ENCODE measurements around the gene SELL.
"Not testable (repeated sequence)": the region's sequence is repeated elsewhere in the genome, so short reads cannot be mapped to it uniquely, and the experiment has no call there.

Gene SELL

GRCh38 chr1:169711469-169712308, at the start of gene SELL:
Gene SELL (minus strand): TSS chr1:169711620. CDS start chr1:169711498, 122 bp downstream.
- DNase-seq, result peak; percentile 86
- in situ Hi-C loops (cut with MboI; ENCODE audit: low pct_unique_long_range_greater_than_20kb, low sequenced_read_pairs), result no loop called here

- no peak for DNase-seq
- in situ Hi-C loops (cut with MboI; ENCODE audit: low pct_unique_long_range_greater_than_20kb, low sequenced_read_pairs), result no loop called here
Observed at GRCh38 chr1:169759038-169759437, 47.6 kb upstream of the SELL start.

DNA sequence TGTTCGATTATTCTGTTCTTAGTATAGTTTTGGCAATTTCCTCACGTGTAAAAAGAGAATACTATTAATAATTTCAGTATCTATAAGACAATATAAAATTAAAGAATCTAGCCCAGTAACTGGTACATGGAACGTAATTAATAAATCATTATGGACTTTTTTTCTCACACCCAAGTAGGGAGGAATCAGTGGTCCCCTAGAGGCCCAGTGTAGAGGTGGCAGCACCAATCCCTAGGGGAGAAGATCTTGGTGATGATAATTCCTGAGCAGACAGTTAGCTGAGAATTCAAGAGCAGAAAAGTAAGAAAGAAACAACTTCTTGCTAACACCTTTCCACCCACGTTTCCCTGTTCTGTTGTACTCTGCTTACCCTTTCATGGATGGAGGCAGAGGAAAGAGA, 42.1 kb upstream of the SELL start:
- in situ Hi-C loops (cut with MboI; ENCODE audit: low pct_unique_long_range_greater_than_20kb, low sequenced_read_pairs), result no loop called here
- DNase-seq, result no peak

DNA sequence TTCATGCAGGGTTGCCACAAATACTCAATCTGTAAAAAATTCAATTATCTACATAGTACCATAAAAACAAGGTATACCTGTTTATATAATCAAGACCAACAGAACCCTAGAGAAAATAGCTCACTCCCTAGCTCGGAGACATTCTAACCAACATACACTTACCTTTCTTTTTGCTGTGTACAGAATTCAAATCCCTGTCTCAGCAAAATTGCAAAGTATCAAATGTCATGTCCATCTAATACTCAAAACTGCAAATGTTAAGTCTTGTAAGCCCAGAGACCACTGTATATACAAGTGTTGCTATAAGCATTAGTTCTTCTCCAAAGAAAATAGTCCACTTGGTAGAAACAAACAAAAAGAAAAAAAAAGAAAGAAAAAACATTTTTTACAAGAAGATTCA, 38.6 kb upstream of the SELL start:
- no peak for DNase-seq
- in situ Hi-C loops (cut with MboI; ENCODE audit: low pct_unique_long_range_greater_than_20kb, low sequenced_read_pairs), result no loop called here

DNA sequence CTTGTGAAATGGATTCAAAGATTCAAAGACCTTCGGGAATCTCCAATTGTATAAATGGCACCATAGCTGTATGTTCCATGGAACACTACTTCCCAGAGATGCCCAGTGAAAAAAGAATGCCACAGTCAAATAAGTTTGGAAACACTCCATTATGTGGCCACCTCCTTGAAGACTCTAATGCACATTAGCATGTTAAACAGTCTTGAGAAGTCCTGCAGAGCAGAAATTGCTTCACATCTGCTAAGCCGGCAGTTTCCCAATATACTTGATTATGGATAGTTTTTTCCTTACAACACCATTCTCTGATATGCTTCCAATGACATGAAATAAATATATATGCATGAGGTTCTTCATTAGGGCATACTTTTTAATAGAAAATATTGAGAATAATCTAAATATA, 35.1 kb upstream of the SELL start:
- in situ Hi-C loops (cut with MboI; ENCODE audit: low pct_unique_long_range_greater_than_20kb, low sequenced_read_pairs), result no loop called here
- no peak for DNase-seq

DNA sequence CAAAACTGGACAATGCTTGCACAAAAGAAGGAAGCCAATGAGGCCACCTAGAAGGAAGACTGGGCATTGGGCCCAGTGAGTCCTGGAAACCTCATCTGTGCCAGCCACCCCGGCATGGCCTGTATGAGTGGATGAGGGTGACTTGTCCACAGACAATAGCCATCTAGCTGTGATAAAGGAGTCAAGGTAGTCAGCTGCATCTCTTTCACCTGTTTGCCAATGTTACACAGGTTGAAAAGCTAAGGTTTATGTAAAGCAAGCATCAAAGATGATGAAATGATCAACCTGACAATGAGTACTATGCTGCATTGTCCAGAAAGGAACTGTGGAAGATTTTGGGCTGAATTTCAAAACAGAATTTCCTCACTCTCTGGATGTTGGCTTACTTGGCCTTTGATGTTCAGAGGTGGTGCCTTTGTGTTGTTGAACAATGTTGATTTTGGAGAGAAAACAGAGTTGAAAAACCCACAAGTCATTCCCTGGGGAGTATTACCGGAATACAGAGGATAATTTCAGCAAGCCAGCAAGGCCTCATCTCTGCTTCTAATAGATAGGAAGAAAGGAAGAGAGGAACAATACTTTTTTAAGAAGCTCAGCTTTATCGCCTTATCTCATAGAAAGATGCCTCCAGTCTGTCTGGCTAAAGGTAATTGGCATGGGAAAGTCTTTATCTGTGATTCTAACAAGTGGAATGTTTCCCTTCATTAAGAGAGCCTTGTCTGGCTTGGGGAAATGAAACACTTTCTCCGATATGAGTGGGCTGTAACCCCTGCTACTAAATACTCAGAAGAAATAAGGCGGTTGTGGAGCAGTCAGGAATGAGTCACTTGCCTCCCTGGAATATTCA, 33.8 kb upstream of the SELL start:
- in situ Hi-C loops (cut with MboI; ENCODE audit: low pct_unique_long_range_greater_than_20kb, low sequenced_read_pairs), result no loop called here
- no peak for DNase-seq

- in situ Hi-C loops (cut with MboI; ENCODE audit: low pct_unique_long_range_greater_than_20kb, low sequenced_read_pairs), result no loop called here
- DNase-seq, result no peak
Observed at GRCh38 chr1:169741666-169742394, 30.4 kb upstream of the SELL start.

- DNase-seq, result no peak
- in situ Hi-C loops (cut with MboI; ENCODE audit: low pct_unique_long_range_greater_than_20kb, low sequenced_read_pairs), result no loop called here
Observed at GRCh38 chr1:169739980-169740379, 28.6 kb upstream of the SELL start.

DNA sequence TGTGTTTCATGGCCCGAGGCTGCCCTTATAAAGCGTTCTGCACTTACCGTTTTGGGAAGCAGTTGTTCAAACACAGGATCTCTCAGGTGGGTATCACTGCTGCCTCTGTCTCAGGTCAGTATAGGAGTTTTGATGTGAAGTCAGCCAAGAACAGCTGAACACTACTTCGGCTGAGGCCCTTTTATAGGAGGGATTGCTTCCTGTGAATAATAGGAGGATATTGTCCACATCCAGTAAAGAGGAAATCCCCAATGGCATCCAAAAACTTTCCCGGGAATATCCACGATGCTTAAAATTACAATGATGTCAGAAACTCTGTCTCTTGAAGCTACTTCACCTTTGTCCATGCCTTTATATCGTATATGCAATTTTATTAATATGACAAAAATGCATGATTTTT, 22.5 kb upstream of the SELL start, which contains the start of gene SELE:
Gene SELE, minus strand, starts transcription at position 156 of the 400 bp plus-strand sequence. CDS start 467 bp downstream, outside the sequence.
- in situ Hi-C loops (cut with MboI; ENCODE audit: low pct_unique_long_range_greater_than_20kb, low sequenced_read_pairs), result no loop called here
- DNase-seq, result no peak

GRCh38 chr1:169731446-169731845, 20.0 kb upstream of the SELL start:
- in situ Hi-C loops (cut with MboI; ENCODE audit: low pct_unique_long_range_greater_than_20kb, low sequenced_read_pairs), result no loop called here
- no peak for DNase-seq

GRCh38 chr1:169729991-169730390, 18.6 kb upstream of the SELL start:
- in situ Hi-C loops (cut with MboI; ENCODE audit: low pct_unique_long_range_greater_than_20kb, low sequenced_read_pairs), result no loop called here
- DNase-seq, result no peak

GRCh38 chr1:169727307-169727706, 15.9 kb upstream of the SELL start:
- DNase-seq, result no peak
- in situ Hi-C loops (cut with MboI; ENCODE audit: low pct_unique_long_range_greater_than_20kb, low sequenced_read_pairs), result no loop called here

DNA sequence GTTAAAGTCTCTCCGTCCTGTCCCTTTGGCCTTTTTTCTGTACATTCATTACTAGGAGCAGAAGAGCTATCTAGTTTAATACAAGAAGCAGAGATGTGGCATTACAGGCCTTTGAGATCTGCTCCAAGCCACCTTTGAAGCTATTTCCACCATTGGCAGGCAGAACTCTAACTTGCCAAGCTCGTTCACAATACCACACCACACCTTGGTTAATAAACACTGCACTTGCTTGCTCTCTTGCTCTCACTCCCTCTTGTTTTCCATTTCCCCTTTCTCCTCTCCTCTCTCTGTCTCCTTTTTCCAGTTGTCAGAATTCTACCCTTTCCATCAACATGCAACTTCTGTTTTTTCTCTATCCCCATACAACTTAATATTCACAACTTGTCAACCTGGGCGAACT, 15.4 kb upstream of the SELL start:
- DNase-seq, result no peak
- in situ Hi-C loops (cut with MboI; ENCODE audit: low pct_unique_long_range_greater_than_20kb, low sequenced_read_pairs), result no loop called here

- in situ Hi-C loops (cut with MboI; ENCODE audit: low pct_unique_long_range_greater_than_20kb, low sequenced_read_pairs), result no loop called here
- no peak for DNase-seq
Observed at GRCh38 chr1:169725930-169726329, 14.5 kb upstream of the SELL start.

DNA sequence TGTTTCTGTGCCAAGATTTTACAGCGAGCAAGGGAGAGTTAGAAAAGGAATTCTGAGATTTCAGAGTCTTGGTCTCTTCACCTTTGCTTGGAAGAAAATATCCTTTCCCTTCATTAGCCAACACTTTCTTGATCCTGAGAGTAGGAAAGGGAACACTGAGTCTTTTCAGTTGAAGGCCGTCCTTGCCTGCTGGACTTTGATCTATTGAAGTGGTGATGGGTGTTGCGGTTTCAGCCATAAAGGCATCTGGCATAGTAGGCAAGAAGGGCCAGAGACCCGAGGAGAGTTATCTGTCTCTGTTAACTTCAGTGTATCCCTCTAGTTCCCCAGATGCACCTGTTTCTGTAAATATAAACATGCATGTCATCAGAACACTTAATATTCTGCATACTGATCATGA, 12.7 kb upstream of the SELL start:
- DNase-seq, result no peak
- in situ Hi-C loops (cut with MboI; ENCODE audit: low pct_unique_long_range_greater_than_20kb, low sequenced_read_pairs), result no loop called here

GRCh38 chr1:169723763-169724162, 12.3 kb upstream of the SELL start:
- in situ Hi-C loops (cut with MboI; ENCODE audit: low pct_unique_long_range_greater_than_20kb, low sequenced_read_pairs), result no loop called here
- no peak for DNase-seq

DNA sequence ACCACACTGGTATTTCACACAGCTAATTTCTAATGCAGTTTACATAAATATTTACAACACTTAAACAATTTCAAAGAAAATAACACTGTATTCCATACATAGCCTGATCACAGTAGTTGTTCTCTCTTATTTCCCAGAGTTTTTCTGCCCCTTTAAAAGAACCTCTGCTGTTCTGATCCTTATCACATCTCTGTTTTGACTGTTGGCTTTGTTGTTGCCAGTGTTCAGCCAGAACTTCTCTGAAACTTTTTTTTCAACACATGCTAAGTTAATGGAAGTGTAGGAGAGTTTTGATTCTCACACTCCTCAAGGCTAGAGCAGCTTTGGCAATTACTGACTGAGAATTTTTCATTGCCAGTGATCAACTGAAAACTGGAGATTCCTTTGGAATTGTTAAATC, 11.4 kb upstream of the SELL start:
- DNase-seq, result no peak
- in situ Hi-C loops (cut with MboI; ENCODE audit: low pct_unique_long_range_greater_than_20kb, low sequenced_read_pairs), result no loop called here

DNA sequence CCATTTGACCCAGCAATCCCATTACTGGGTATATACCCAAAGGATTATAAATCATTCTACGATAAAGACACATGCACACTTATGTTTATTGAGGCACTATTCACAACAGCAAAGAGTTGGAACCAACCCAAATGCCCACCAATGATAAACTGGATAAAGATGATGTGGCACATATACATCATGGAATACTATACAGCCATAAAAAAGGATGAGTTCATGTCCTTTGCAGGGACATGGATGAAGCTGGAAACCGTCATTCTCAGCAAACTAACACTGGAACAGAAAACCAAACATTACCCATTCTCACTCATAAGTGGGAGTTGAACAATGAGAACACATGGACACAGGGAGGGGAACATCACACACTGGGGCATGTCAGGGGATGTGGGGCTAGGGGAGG, 3.7 kb upstream of the SELL start:
- in situ Hi-C loops (cut with MboI; ENCODE audit: low pct_unique_long_range_greater_than_20kb, low sequenced_read_pairs); DNase-seq: not testable (repeated sequence)

DNA sequence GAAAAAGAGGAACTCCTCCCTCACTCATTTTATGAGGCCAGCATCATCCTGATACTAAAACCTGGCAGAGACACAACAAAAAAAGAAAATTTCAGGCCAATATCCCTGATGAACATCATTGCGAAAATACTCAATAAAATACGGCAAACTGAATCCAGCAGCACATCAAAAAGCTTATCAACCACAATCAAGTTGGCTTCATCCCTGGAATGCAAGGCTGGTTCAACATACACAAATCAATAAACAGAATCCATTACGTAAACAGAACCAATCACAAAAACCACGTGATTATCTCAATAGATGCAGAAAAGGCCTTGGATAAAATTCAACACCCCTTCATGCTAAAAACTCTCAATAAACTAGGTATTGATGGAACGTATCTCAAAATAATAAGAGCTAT, 1.7 kb upstream of the SELL start:
- in situ Hi-C loops (cut with MboI; ENCODE audit: low pct_unique_long_range_greater_than_20kb, low sequenced_read_pairs); DNase-seq: not testable (repeated sequence)

- in situ Hi-C loops (cut with MboI; ENCODE audit: low pct_unique_long_range_greater_than_20kb, low sequenced_read_pairs), result no loop called here
- no peak for DNase-seq
Observed at GRCh38 chr1:169712309-169712631, 850 bp upstream of the SELL start.
